Measurements from ENCODE around the gene SLC4A1. TPM values are rescaled to one million over a fixed set of nuclear protein-coding genes. Genes with fewer than 3 reads are reported as not detected.

The SLC4A1 gene
- total RNA-seq, 4 donors from 2014 or later, result not detected

DNA sequence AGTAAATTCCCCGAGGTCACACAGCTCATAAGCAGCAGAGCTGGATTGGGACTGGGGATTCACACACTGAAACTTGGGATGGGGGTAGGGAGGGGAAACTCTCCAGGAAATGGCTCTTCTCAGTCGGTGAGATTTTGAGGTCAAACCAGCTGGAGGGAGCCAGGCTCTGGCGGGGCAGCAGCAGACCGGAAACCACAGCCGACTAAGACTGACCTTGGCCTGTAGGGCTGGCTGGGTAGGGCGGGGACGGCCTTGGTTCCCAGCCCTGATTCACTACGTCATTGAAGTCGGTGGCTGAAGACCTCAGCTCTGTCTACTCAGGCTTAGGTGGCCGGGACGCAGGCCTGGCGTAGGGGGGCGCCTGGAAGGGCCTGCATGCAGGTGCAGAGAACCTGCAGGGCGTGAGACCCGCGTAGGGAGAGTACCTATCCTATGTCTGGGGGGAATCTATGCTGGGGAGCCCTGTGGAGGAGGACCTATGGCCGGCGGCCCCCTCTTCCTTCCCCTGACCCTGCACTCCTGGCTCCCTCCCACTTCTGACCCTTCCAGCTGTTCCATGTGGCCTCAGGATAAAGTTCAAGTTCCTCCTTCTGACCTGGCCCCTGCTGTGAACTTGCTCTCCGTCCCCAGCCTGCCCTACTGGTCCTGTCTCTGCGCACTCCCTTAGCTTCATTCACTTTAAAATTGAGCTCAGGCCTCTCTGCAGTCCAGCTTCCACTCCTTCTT, 11.9 kb upstream of the SLC4A1 start:
- H3K27ac ChIP-seq, result peak overlapping the region; percentile 40 to 62 (median 49)
- peak; percentile 80 for DNase-seq
- in situ Hi-C loops (cut with MboI; ENCODE audit: low pct_ligation_motif_present in 1 of 4, low pct_unique_long_range_greater_than_20kb in 1 of 4, low sequenced_read_pairs in 3 of 4), result no loop called here
- H3K27me3 ChIP-seq, result no peaks in the 10 kb centered on the region
- no peaks in the 10 kb centered on the region for H3K36me3 ChIP-seq
- H3K4me3 ChIP-seq, result no peak overlapping the region
- 34% methylated on average over 20 of the region's 20 CpGs; no CpG with 5 or more reads in 1 of the 2 donors for WGBS, 2 donors (ENCODE audit: low coverage in 1 of 2)
- intact Hi-C loops (cut with DNase I; ENCODE audit: low total_unique reads), result no loop called here
- TF ChIP-seq CTCF (IDR thresholded peaks at IDR 0.05), result no peak
- no peak for TF ChIP-seq EP300 (IDR thresholded peaks at IDR 0.05; ENCODE audit: low read depth)
- peaks cover 0 to 16% (median 3%) of the 10 kb centered on the region in 4 donors for H3K4me1 ChIP-seq
- no peaks in the 10 kb centered on the region for H3K9me3 ChIP-seq

DNA sequence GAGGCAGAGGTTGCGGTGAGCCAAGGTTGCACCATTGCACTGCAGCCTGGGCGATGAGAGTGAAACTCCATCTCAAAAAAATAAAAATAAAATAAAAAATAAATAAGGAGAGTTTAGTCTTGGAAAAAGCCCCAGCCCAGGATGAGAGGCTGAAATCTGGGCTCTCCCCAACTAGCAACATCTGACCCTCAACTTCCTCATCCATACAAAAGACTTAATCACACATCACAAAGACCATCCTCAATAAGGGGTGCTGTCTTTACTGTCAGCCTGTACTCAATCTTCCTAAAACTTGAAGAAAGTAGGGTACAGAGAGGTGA, 11.4 kb upstream of the SLC4A1 start:
- TF ChIP-seq POLR2AphosphoS5 (IDR thresholded peaks at IDR 0.05), result no peak
- no peak for TF ChIP-seq CTCF (IDR thresholded peaks at IDR 0.05)
- no peak for TF ChIP-seq POLR2A (IDR thresholded peaks at IDR 0.05)
- TF ChIP-seq EP300 (IDR thresholded peaks at IDR 0.05; ENCODE audit: low read depth), result no peak
- peaks cover 0 to 16% (median 3%) of the 10 kb centered on the region in 4 donors for H3K4me1 ChIP-seq
- no peak overlapping the region for H3K4me3 ChIP-seq
- DNase-seq, result no peak
- in situ Hi-C loops (cut with MboI; ENCODE audit: low pct_ligation_motif_present in 1 of 4, low pct_unique_long_range_greater_than_20kb in 1 of 4, low sequenced_read_pairs in 3 of 4), result no loop called here
- peak overlapping the region; percentile 13 to 62 (median 42) for H3K27ac ChIP-seq
- H3K27me3 ChIP-seq, result no peaks in the 10 kb centered on the region
- intact Hi-C loops (cut with DNase I; ENCODE audit: low total_unique reads), result no loop called here
- WGBS, 2 donors (ENCODE audit: low coverage in 1 of 2), result 97 to 100% methylated on average over 2 of the region's 2 CpGs
- no peaks in the 10 kb centered on the region for H3K36me3 ChIP-seq
- H3K9me3 ChIP-seq, result no peaks in the 10 kb centered on the region

- DNase-seq, result no peak
- H3K4me1 ChIP-seq, result peaks cover 0 to 16% (median 3%) of the 10 kb centered on the region in 4 donors
- in situ Hi-C loops (cut with MboI; ENCODE audit: low pct_ligation_motif_present in 1 of 4, low pct_unique_long_range_greater_than_20kb in 1 of 4, low sequenced_read_pairs in 3 of 4) (no loop called here), intact Hi-C loops (cut with DNase I; ENCODE audit: low total_unique reads) (no loop called here)
- no peak overlapping the region for H3K27ac ChIP-seq
- H3K27me3 ChIP-seq, result no peaks in the 10 kb centered on the region
- no peaks in the 10 kb centered on the region for H3K36me3 ChIP-seq
- 27 to 75% methylated on average over 3 to 4 of the region's 4 CpGs for WGBS, 2 donors (ENCODE audit: low coverage in 1 of 2)
- TF ChIP-seq EP300 (IDR thresholded peaks at IDR 0.05; ENCODE audit: low read depth), result no peak
- no peak for TF ChIP-seq POLR2A (IDR thresholded peaks at IDR 0.05)
- TF ChIP-seq POLR2AphosphoS5 (IDR thresholded peaks at IDR 0.05), result no peak
- TF ChIP-seq CTCF (IDR thresholded peaks at IDR 0.05), result no peak
- no peaks in the 10 kb centered on the region for H3K9me3 ChIP-seq
- H3K4me3 ChIP-seq, result no peak overlapping the region
These were observed 10.0 kb upstream of the SLC4A1 start for GRCh38 chr17:44277976-44278375.

DNA sequence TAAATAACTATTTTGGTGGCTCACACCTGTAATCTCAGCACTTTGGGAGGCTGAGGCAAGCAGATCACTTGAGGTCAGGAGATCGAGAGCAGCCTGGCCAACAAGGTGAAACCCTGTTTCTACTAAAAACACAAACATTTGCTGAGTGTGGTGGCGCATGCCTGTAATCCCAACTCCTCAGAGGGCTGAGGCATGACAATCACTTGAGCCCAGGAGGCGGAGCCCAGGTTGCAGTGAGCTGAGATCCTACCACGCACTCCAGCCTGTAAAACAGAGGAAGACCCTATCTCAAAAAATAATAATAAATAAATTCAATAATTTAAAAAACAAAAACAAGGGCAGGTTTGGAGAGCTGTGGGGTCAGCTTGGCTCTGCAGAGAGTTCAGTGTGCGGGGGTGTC, 5.7 kb upstream of the SLC4A1 start:
- DNase-seq, result no peak
- Histone ChIP-seq H3K27me3 (no peaks in the 10 kb centered on the region), H3K27ac (no peak overlapping the region), H3K9me3 (no peaks in the 10 kb centered on the region), H3K4me1 (no peaks in the 10 kb centered on the region), H3K4me3 (no peak overlapping the region), H3K36me3 (no peaks in the 10 kb centered on the region)
- in situ Hi-C loops (cut with MboI; ENCODE audit: low pct_ligation_motif_present in 1 of 4, low pct_unique_long_range_greater_than_20kb in 1 of 4, low sequenced_read_pairs in 3 of 4), result no loop called here
- TF ChIP-seq POLR2A (IDR thresholded peaks at IDR 0.05) (no peak), EP300 (IDR thresholded peaks at IDR 0.05; ENCODE audit: low read depth) (no peak), POLR2AphosphoS5 (IDR thresholded peaks at IDR 0.05) (no peak), CTCF (IDR thresholded peaks at IDR 0.05) (no peak)
- intact Hi-C loops (cut with DNase I; ENCODE audit: low total_unique reads), result no loop called here
- 87 to 92% methylated on average over 4 to 5 of the region's 5 CpGs for WGBS, 2 donors (ENCODE audit: low coverage in 1 of 2)
